Type B pancreatic cell (in vitro differentiated cells): ENCODE measurements around the gene SNCB. TPM values are rescaled to one million over a fixed set of nuclear protein-coding genes. Genes with fewer than 3 reads are reported as not detected.
A peak's percentile ranks its signal among the peaks of the same experiment; 100 is the strongest.

Source experiments
- DNase-seq: peaks from one replicate; pipeline ENCODE4 v3.0.0; 2021; ENCODE audit warnings: mixed read lengths; ENCODE audit not compliant: unreplicated experiment; ENCODE audit errors: extremely low spot score
- H3K27ac Mint-ChIP-seq: 2 replicates; pipeline ENCODE4 v1.8.0; 2021; ENCODE audit warnings: mild to moderate bottlenecking, mixed read lengths
- H3K27me3 Mint-ChIP-seq: 2 replicates; pipeline ENCODE4 v1.8.0; 2021; ENCODE audit warnings: mixed read lengths
- H3K36me3 Mint-ChIP-seq: 2 replicates; pipeline ENCODE4 v1.8.0; 2021; ENCODE audit warnings: mixed read lengths
- H3K4me1 Mint-ChIP-seq: one replicate; pipeline ENCODE4 v1.8.0; 2021; ENCODE audit warnings: mixed read lengths; ENCODE audit not compliant: unreplicated experiment
- H3K4me3 Mint-ChIP-seq: 2 replicates; pipeline ENCODE4 v1.8.0; 2021; ENCODE audit warnings: mild to moderate bottlenecking, mixed read lengths
- H3K9me3 Mint-ChIP-seq: 2 replicates; pipeline ENCODE4 v1.8.0; 2021; ENCODE audit warnings: mixed read lengths
- CTCF ChIP-seq: fragments of 200-600 bp; sonication (generic); conservative IDR thresholded peaks from 2 replicates; pipeline ENCODE4 v1.5.0; 2021; ENCODE audit warnings: antibody characterized with exemption, mild to moderate bottlenecking
- total RNA-seq: library from RNA; stranded (reverse); gene quantifications from 2 replicates; pipeline ENCODE4 v1.2.1, GENCODE V29; 2021; ENCODE audit warnings: low replicate concordance

SNCB gene
- total RNA-seq, 1 donor from 2014 or later = 0.97 TPM

GRCh38 chr5:176646049-176646706, 15.8 kb upstream of the SNCB start:
- peak overlapping the region; percentile 53 for H3K27ac Mint-ChIP-seq
- H3K4me1 Mint-ChIP-seq = peaks cover 26% of the 10 kb centered on the region
- DNase-seq = no peak
- no peak for TF ChIP-seq CTCF
- peak overlapping the region; percentile 75 for H3K4me3 Mint-ChIP-seq
- no peaks in the 10 kb centered on the region for H3K9me3 Mint-ChIP-seq
- H3K36me3 Mint-ChIP-seq = no peaks in the 10 kb centered on the region
- peaks cover 3% of the 10 kb centered on the region for H3K27me3 Mint-ChIP-seq

GRCh38 chr5:176644878-176645670, 14.7 kb upstream of the SNCB start:
- Mint-ChIP-seq H3K27me3 (peaks cover 8% of the 10 kb centered on the region), H3K27ac (no peak overlapping the region), H3K36me3 (no peaks in the 10 kb centered on the region), H3K4me3 (peak overlapping the region; percentile 47), H3K4me1 (peaks cover 17% of the 10 kb centered on the region), H3K9me3 (no peaks in the 10 kb centered on the region)
- no peak for TF ChIP-seq CTCF
- DNase-seq = no peak

GRCh38 chr5:176644294-176644693, 14.0 kb upstream of the SNCB start:
- peaks cover 11% of the 10 kb centered on the region for H3K27me3 Mint-ChIP-seq
- peaks cover 14% of the 10 kb centered on the region for H3K4me1 Mint-ChIP-seq
- H3K36me3 Mint-ChIP-seq = no peaks in the 10 kb centered on the region
- DNase-seq = no peak
- H3K4me3 Mint-ChIP-seq = no peak overlapping the region
- TF ChIP-seq CTCF = no peak
- no peaks in the 10 kb centered on the region for H3K9me3 Mint-ChIP-seq
- H3K27ac Mint-ChIP-seq = no peak overlapping the region

GRCh38 chr5:176643491-176644219, 13.3 kb upstream of the SNCB start:
- no peaks in the 10 kb centered on the region for H3K36me3 Mint-ChIP-seq
- no peak overlapping the region for H3K27ac Mint-ChIP-seq
- no peaks in the 10 kb centered on the region for H3K9me3 Mint-ChIP-seq
- TF ChIP-seq CTCF = no peak
- peaks cover 9% of the 10 kb centered on the region for H3K4me1 Mint-ChIP-seq
- peaks cover 16% of the 10 kb centered on the region for H3K27me3 Mint-ChIP-seq
- no peak for DNase-seq
- no peak overlapping the region for H3K4me3 Mint-ChIP-seq

- no peaks in the 10 kb centered on the region for H3K9me3 Mint-ChIP-seq
- no peak for TF ChIP-seq CTCF
- H3K4me3 Mint-ChIP-seq = no peak overlapping the region
- H3K4me1 Mint-ChIP-seq = peaks cover 5% of the 10 kb centered on the region
- H3K27ac Mint-ChIP-seq = no peak overlapping the region
- peaks cover 22% of the 10 kb centered on the region for H3K27me3 Mint-ChIP-seq
- no peaks in the 10 kb centered on the region for H3K36me3 Mint-ChIP-seq
- no peak for DNase-seq
Measured at GRCh38 chr5:176642675-176643490, 12.5 kb upstream of the SNCB start.
